ENCODE results near the gene MYO1D. TPM values are rescaled to one million over a fixed set of nuclear protein-coding genes. Genes with fewer than 3 reads are reported as not detected.
A peak's percentile ranks its signal among the peaks of the same experiment; 100 is the strongest.

The MYO1D gene
- total and polyA plus RNA-seq, 2 donors (not counting 3 experiments of a cell fraction or from before 2014, with no cell fraction given) = 37.8 to 85.5 TPM

DNA sequence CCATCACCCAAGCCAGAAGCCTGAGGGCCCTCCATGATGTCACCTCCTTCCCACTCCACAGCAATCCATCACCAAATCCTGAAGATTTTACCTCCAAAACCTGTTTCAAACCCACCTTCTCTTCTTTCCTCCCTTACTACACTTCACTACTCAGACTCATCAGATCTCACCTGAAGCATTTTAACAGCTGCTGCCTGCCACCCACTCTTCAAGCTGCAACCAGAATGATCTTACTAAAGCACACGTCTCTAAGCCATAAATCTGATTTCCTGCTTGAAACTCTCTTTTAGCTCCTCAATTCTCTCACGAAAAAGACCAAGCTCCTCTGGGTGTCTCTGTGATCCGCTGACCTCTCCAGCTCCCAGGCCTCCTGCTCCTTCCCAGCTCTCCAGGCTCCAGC is 343.6 kb downstream of the MYO1D start:
- Histone ChIP-seq H3K9ac (replicated peaks; ENCODE audit: extremely low read depth, insufficient read depth, low read length) (no peak overlapping the region), H3K9me1 (replicated peaks; ENCODE audit: control insufficient read depth, extremely low read depth, insufficient read depth, low read length) (no peaks in the 10 kb centered on the region), H2AFZ (ENCODE audit: low read depth, low read length) (no peak overlapping the region), H3K79me2 (ENCODE audit: control insufficient read depth, insufficient read depth, low read length) (no peaks in the 10 kb centered on the region), H3K36me3 (ENCODE audit: control insufficient read depth in 2 of 2, extremely low read depth in 1 of 2, insufficient read depth in 2 of 2, low read length in 2 of 2) (no peaks in the 10 kb centered on the region), H4K20me1 (replicated peaks; ENCODE audit: control insufficient read depth, extremely low read depth, insufficient read depth, low read length) (no peaks in the 10 kb centered on the region), H3K9me3 (replicated peaks; ENCODE audit: control insufficient read depth, insufficient read depth, low read length) (no peaks in the 10 kb centered on the region), H3K27me3 (ENCODE audit: control insufficient read depth in 2 of 2, insufficient read depth in 2 of 2, low read length in 2 of 2) (no peaks in the 10 kb centered on the region), H3K27ac (ENCODE audit: insufficient read depth, low read depth, low read length) (no peak overlapping the region), H3K4me2 (ENCODE audit: insufficient read depth, low read length) (no peak overlapping the region), H3K4me3 (replicated peaks in 1 of 3; ENCODE audit: insufficient read depth in 1 of 3, low read depth in 1 of 3, low read length in 3 of 3) (no peak overlapping the region), H3K4me1 (ENCODE audit: control insufficient read depth, extremely low read depth, insufficient read depth, low read length) (peaks cover 16% of the 10 kb centered on the region)
- no TSS peak for BruUV-seq (replicated peaks)
- CTCF ChIA-PET = no interaction called here
- POLR2A ChIA-PET = no interaction called here
- dilution Hi-C loops (cut with MboI; ENCODE audit: extremely low pct_ligation_motif_present, low sequenced_read_pairs) (no loop called here), intact Hi-C loops (cut with micrococcal nuclease) (no loop called here)
- FAIRE-seq = peak; percentile 18
- no peak for DNase-seq (ENCODE audit: low read depth, low spot score)
- TF ChIP-seq EZH2 (IDR thresholded peaks at IDR 0.05; ENCODE audit: borderline replicate concordance, low read depth, low read length, severe bottlenecking) (no peak), FOS (IDR thresholded peaks at IDR 0.05; ENCODE audit: borderline replicate concordance, insufficient read depth, low read length) (no peak), JUN (IDR thresholded peaks at IDR 0.05; ENCODE audit: borderline replicate concordance, insufficient read depth, insufficient read length, low read depth) (no peak), MYC (IDR thresholded peaks at IDR 0.05; ENCODE audit: low read depth, low read length) (no peak), POLR2AphosphoS5 (IDR thresholded peaks at IDR 0.05; ENCODE audit: insufficient read depth, low read depth, low read length) (no peak), GATA2 (IDR thresholded peaks at IDR 0.05; ENCODE audit: insufficient read depth, insufficient read length, low read depth, low read length) (no peak)
- TF ChIP-seq, protein P1, sequence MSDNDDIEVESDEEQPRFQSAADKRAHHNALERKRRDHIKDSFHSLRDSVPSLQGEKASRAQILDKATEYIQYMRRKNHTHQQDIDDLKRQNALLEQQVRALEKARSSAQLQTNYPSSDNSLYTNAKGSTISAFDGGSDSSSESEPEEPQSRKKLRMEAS (IDR thresholded peaks at IDR 0.05; ENCODE audit: insufficient read depth, insufficient read length) = no peak

DNA sequence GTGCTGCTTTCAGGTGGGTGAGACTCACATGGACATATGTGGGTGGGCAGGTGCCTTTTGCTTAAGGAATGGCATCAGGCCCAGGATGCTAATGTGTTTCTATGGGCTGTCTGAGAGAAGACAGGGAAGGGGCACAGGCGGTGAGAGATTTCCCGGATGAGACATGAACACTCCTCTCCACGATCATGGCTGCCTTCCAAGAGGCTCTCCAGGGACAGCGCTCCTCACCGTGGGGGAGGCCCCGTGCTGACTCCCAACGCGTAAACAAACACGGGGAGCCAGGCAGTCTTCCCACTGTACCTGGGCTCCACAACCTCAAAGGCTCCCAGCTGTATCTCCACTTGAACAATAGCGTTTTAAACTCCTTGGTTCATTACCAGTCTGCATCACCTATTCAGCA is 347.3 kb downstream of the MYO1D start:
- Histone ChIP-seq H3K4me2 (ENCODE audit: insufficient read depth, low read length) (no peak overlapping the region), H3K4me1 (ENCODE audit: control insufficient read depth, extremely low read depth, insufficient read depth, low read length) (no peaks in the 10 kb centered on the region), H4K20me1 (replicated peaks; ENCODE audit: control insufficient read depth, extremely low read depth, insufficient read depth, low read length) (no peaks in the 10 kb centered on the region), H3K79me2 (ENCODE audit: control insufficient read depth, insufficient read depth, low read length) (no peaks in the 10 kb centered on the region), H3K9me1 (replicated peaks; ENCODE audit: control insufficient read depth, extremely low read depth, insufficient read depth, low read length) (no peaks in the 10 kb centered on the region), H3K9me3 (replicated peaks; ENCODE audit: control insufficient read depth, insufficient read depth, low read length) (no peaks in the 10 kb centered on the region), H3K9ac (replicated peaks; ENCODE audit: extremely low read depth, insufficient read depth, low read length) (no peak overlapping the region), H2AFZ (ENCODE audit: low read depth, low read length) (no peak overlapping the region), H3K27ac (ENCODE audit: insufficient read depth, low read depth, low read length) (no peak overlapping the region), H3K27me3 (ENCODE audit: control insufficient read depth in 2 of 2, insufficient read depth in 2 of 2, low read length in 2 of 2) (no peaks in the 10 kb centered on the region), H3K36me3 (ENCODE audit: control insufficient read depth in 2 of 2, extremely low read depth in 1 of 2, insufficient read depth in 2 of 2, low read length in 2 of 2) (no peaks in the 10 kb centered on the region), H3K4me3 (replicated peaks in 1 of 3; ENCODE audit: insufficient read depth in 1 of 3, low read depth in 1 of 3, low read length in 3 of 3) (no peak overlapping the region)
- FAIRE-seq (no peak), DNase-seq (ENCODE audit: low read depth, low spot score) (no peak)
- ChIA-PET CTCF (no interaction called here), POLR2A (no interaction called here)
- TF ChIP-seq JUN (IDR thresholded peaks at IDR 0.05; ENCODE audit: borderline replicate concordance, insufficient read depth, insufficient read length, low read depth) = no peak
- TF ChIP-seq POLR2AphosphoS5 (IDR thresholded peaks at IDR 0.05; ENCODE audit: insufficient read depth, low read depth, low read length) = no peak
- BruUV-seq (replicated peaks) = no TSS peak
- dilution Hi-C loops (cut with MboI; ENCODE audit: extremely low pct_ligation_motif_present, low sequenced_read_pairs) (no loop called here), intact Hi-C loops (cut with micrococcal nuclease) (no loop called here)
